GM12801 (cell line): ENCODE data around the gene CIC.

Source experiments
- TF ChIP-seq, protein P1 (sequence below): IDR thresholded peaks from one replicate; pipeline ENCODE4 v1.5.1; 2011; ENCODE audit warnings: control low read depth; ENCODE audit not compliant: insufficient read length; ENCODE audit errors: extremely low read depth

CIC gene

GRCh38 chr19:42274065-42274682 lies 5.1 kb downstream of the CIC start:
- TF ChIP-seq, protein P1, sequence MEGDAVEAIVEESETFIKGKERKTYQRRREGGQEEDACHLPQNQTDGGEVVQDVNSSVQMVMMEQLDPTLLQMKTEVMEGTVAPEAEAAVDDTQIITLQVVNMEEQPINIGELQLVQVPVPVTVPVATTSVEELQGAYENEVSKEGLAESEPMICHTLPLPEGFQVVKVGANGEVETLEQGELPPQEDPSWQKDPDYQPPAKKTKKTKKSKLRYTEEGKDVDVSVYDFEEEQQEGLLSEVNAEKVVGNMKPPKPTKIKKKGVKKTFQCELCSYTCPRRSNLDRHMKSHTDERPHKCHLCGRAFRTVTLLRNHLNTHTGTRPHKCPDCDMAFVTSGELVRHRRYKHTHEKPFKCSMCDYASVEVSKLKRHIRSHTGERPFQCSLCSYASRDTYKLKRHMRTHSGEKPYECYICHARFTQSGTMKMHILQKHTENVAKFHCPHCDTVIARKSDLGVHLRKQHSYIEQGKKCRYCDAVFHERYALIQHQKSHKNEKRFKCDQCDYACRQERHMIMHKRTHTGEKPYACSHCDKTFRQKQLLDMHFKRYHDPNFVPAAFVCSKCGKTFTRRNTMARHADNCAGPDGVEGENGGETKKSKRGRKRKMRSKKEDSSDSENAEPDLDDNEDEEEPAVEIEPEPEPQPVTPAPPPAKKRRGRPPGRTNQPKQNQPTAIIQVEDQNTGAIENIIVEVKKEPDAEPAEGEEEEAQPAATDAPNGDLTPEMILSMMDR, result no peak

- TF ChIP-seq, protein P1, result no peak
These were observed 6.1 kb downstream of the CIC start for GRCh38 chr19:42275103-42275502.

- TF ChIP-seq, protein P1, result no peak
These were observed 6.5 kb downstream of the CIC start for GRCh38 chr19:42275517-42275916.

DNA sequence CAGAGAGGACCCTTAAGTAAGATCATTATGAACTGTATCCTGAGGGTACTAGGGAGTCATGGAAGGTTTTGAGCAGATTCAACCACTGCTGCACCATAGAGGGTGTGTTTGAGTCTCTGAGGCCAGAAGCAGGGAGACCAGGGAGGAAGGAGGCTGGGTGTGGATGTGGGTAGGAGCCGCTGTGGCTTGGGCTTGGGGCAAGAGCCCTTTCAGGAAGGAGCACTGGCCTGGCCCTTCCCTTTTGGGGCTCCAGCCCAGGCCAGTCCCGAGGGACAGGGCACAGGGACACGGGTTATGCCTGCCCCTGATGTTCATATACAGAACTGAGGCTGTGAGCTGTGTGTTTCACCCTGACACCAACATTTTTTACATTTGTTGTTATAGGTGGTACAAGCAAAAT lies 7.2 kb downstream of the CIC start:
- TF ChIP-seq, protein P1, result no peak

DNA sequence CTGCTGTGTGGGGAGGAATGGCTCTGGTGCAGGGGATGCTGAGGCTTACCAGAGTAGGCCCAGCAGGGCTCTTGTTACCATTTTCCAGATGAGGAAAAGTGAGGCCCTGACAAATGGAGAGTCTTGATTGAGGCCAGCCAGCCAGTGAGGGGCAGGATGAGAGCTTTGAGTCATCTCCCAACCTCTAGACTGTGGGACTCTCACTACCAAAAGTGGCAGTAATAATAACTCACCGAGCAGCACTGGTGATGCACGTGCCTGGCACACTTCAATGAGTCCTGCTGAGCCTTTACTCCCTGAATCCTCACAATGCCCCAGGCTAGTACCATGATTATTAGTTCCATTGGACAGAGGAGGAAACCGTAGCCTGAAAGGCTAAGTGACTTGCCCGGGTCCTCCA lies 7.8 kb downstream of the CIC start:
- TF ChIP-seq, protein P1, result no peak

- TF ChIP-seq, protein P1, result no peak
These were observed 8.9 kb downstream of the CIC start for GRCh38 chr19:42277821-42278451.

- TF ChIP-seq, protein P1, result no peak
These were observed 9.6 kb downstream of the CIC start for GRCh38 chr19:42278452-42279154.
